ENCODE results near the gene RBX1.
"Not testable (repeated sequence)": the region's sequence is repeated elsewhere in the genome, so short reads cannot be mapped to it uniquely, and the experiment has no call there.

RBX1 gene

GRCh38 chr22:40972587-40972986, 21.4 kb downstream of the RBX1 start:
- no peak for DNase-seq (ENCODE audit: low spot score)

GRCh38 chr22:40973144-40973543, 22.0 kb downstream of the RBX1 start:
- no peak for DNase-seq (ENCODE audit: low spot score)

DNA sequence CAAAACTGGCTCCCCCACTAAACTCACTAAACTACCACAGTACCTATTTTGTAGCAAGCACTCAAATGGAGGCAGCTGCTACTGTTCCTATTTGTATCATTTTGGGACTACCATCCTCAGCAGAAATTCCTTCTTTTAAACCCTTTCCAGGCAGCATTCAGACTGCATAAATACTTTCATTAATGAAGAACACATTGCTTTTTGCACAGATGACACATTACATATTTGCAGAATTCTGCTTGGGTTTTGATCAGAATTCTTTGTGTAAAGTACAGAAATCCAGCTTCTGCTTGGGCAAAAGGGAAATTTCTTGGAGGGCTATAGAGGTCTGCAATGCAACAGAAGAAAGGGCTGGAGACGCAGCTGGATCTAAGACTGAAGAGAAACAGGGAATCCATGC, 24.2 kb downstream of the RBX1 start:
- DNase-seq (ENCODE audit: low spot score): no peak

DNA sequence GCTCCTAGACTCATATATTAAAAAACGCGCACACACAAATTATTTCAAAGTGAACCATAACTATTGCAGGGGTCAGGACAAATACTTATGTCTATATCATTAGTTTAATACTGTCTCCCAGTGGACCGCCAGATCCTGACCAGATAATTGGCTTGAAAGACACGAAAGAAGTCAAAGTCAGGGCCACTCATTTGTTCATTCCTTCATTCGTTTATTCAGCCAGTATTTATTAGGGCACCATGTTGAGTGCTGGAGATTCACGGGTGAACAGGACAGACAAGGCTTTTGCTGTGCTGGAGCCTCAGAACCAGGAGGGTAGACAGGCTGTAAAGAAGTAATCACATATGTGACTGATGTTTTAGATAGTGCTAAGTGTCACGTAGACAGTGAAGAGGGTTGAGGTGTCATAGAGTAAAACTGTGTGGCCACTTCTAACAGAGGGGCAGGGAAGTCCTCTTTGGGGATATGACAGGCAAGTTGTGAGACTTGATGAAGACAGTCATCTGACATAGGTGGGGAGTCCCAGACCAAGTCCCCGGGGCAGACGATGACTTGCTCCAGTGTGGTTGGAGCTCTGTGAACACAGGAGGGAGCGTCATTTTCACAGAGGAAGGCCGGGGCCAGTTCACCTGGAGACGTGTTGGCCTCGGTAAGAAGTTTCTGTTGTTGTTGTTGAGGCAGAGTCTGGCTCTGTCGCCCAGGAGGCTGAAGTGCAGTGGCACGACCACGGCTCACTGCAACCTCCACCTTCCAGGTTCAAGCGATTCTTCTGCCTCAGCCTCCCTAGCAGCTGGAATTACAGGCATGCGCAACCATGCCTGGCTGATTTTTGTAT, 25.9 kb downstream of the RBX1 start:
- no peak for DNase-seq (ENCODE audit: low spot score)

- DNase-seq (ENCODE audit: low spot score): no peak
Measured at GRCh38 chr22:40979198-40979597, 28.0 kb downstream of the RBX1 start.

DNA sequence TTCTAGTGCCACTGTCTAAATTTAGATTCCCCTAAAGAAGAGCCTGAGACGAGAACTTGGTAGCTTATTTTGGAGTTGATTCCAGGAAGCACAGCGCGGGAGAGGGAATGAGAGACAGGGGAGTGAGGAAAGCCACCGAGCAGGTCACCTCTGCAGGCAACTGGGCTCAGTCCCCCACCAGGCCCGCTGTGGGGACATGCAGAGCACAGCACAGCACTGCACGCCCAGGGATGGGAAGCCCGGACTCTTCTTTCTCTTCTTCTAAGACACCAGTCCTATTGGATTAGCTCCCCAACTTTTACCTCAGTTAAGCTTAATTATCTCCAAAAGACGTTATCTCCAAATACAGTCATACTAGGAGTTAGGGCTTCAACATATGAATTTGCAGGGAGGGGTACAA, 28.7 kb downstream of the RBX1 start:
- DNase-seq (ENCODE audit: low spot score): no peak

GRCh38 chr22:40982482-40983385, 31.6 kb downstream of the RBX1 start:
- DNase-seq (ENCODE audit: low spot score): peak; percentile 23

DNA sequence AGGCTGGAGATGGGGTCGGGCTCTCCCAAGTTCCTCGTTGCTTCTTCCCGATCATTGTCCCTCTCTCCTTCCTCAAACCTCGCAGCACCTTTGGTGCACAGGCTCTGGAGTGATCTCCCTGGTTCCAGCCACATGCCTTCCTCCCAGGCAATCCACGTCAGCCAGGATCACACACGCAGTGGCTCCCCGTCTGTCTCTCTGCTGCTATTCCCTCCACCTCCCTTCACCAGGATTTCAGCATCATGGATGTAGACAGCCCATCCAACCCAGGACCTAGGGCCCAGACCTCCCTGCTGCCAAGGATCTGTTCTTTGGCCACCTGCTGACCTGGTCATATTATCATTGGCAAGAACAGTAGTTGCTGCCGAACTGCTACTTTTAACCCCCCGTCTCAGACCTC, 40.1 kb downstream of the RBX1 start:
- DNase-seq (ENCODE audit: low spot score): no peak

DNA sequence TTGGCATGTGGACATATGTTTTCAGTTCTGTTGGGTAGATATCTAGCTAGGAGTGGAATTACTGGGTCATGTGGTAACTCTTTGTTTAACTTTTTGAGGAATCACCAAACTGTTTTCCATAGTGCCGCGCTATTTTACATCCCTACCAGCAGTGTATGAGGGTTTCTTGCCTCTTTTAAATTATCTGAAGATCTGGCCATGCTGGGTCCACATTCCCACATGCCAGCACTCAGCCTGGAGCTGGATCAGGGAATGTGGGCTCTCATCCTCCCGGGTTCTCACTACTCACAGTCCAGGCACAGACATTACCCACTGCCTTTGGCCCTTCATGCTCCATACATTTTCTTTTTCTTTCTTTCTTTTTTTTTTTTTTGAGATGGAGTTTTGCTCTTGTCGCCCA, 44.6 kb downstream of the RBX1 start:
- DNase-seq (ENCODE audit: low spot score): no peak

- DNase-seq (ENCODE audit: low spot score): no peak
Measured at GRCh38 chr22:40997520-40997919, 46.3 kb downstream of the RBX1 start.

- no peak for DNase-seq (ENCODE audit: low spot score)
Measured at GRCh38 chr22:41000040-41000565, 48.9 kb downstream of the RBX1 start.

DNA sequence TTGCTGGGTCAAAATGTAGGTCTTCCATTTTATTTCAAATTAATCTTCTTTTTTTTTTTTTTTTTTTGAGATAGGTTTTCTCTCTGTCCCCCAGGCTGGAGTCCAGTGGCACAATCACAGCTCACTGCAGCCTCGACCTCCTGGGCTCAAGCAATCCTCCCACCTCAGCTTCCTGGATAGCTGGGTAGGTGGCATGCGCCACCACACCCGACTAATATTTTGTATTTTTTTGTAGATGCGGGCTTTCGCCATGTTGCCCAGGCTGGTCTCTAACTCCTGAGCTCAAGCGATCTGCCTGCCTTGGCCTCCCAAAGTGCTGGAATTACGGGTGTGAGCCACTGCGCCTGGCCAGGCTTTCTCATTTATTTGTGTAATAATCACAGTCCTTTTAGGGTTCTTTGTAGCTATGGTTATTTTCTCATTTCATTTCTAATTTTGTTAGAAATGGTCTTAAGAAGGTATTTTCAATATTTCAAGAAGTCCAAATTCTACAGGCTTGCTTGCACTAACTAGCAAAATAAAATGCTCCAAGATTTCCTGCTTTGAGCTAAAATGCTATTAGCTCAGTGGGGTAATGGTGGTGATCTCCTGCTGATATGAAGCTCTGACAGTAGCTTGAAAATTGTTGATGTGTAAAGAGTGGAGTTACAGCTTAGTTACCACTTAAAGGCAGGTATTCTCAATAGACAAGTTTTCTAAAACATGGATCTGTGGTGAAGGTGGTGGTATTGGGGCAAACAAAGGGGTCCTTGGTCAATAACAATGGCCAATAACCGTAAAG, 50.0 kb downstream of the RBX1 start:
- no peak for DNase-seq (ENCODE audit: low spot score)

- no peak for DNase-seq (ENCODE audit: low spot score)
Measured at GRCh38 chr22:41001722-41002122, 50.5 kb downstream of the RBX1 start.

- not testable (repeated sequence) for DNase-seq (ENCODE audit: low spot score)
Measured at GRCh38 chr22:41002386-41002785, 51.2 kb downstream of the RBX1 start.

GRCh38 chr22:41003066-41003465, 51.9 kb downstream of the RBX1 start:
- no peak for DNase-seq (ENCODE audit: low spot score)

- no peak for DNase-seq (ENCODE audit: low spot score)
Measured at GRCh38 chr22:41003976-41004375, 52.8 kb downstream of the RBX1 start.

- DNase-seq (ENCODE audit: low spot score): no peak
Measured at GRCh38 chr22:41009222-41009948, 58.2 kb downstream of the RBX1 start.

- peak; percentile 3 for DNase-seq (ENCODE audit: low spot score)
Measured at GRCh38 chr22:41015003-41015402, 63.8 kb downstream of the RBX1 start.

DNA sequence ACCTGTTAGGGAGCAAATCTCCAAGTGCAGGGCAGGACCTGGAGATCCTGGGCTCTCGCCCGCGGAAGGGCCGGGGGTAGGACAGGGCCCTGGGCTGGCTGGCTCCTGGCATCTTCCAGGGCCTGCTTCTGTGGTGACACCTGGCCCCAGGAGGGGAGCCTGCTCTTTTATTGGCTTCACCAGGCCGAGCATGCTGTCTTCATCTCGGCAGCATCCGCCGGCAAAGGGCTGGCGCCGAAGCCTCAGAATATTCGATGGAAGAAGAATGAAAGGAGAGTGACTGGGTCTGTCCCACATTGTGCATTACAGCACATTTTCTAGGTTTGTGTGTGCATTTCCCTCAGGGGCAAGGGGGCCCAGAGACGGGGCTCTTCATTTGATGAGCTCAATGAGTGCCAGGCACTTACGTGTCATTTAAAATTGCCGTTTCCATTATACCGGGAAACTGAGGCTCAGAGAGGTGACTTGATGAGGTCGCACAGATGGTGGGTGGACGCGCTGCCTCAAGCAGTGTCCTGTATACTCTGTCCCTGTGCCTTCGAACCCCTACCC, 70.0 kb downstream of the RBX1 start:
- no peak for DNase-seq (ENCODE audit: low spot score)

GRCh38 chr22:41021613-41022454, 70.7 kb downstream of the RBX1 start:
- peak; percentile 37 for DNase-seq (ENCODE audit: low spot score)
